ENCODE results near the gene BMP7.

Gene BMP7

GRCh38 chr20:57133926-57134650 lies 132.4 kb downstream of the BMP7 start:
- H3K27me3 ChIP-seq (ENCODE audit: control insufficient read depth in 3 of 3, insufficient read depth in 3 of 3, low read depth in 1 of 3, low read length in 3 of 3) = peaks cover 0 to 14% (median 3%) of the 10 kb centered on the region in 3 experiments

GRCh38 chr20:57131601-57132391 lies 134.6 kb downstream of the BMP7 start:
- Histone ChIP-seq H2BK12ac (ENCODE audit: low read length) (no peak overlapping the region), H3K9ac (ENCODE audit: low read depth, low read length, poor library complexity) (no peak overlapping the region), H2BK120ac (ENCODE audit: low read depth, low read length) (no peak overlapping the region), H4K91ac (ENCODE audit: low read depth, low read length, poor library complexity) (no peak overlapping the region), H2AFZ (ENCODE audit: low read length) (no peak overlapping the region), H3K14ac (ENCODE audit: low read length) (no peak overlapping the region), H2AK5ac (ENCODE audit: low read depth, low read length) (no peak overlapping the region), H3K9me3 (replicated peaks in 1 of 2; ENCODE audit: control insufficient read depth in 2 of 2, insufficient read depth in 1 of 2, low read depth in 1 of 2, low read length in 2 of 2) (no peaks in the 10 kb centered on the region), H4K8ac (ENCODE audit: low read depth, low read length) (no peak overlapping the region), H3K4ac (ENCODE audit: low read length) (no peak overlapping the region), H3K4me3 (ENCODE audit: low read length in 2 of 2) (no peak overlapping the region), H3K27me3 (ENCODE audit: control insufficient read depth in 3 of 3, insufficient read depth in 3 of 3, low read depth in 1 of 3, low read length in 3 of 3) (peaks cover 0 to 11% (median 3%) of the 10 kb centered on the region in 3 experiments), H3K23ac (ENCODE audit: low read depth, low read length, poor library complexity) (no peak overlapping the region), H2BK5ac (ENCODE audit: low read length) (no peak overlapping the region), H3K4me2 (ENCODE audit: insufficient read depth, low read length, poor library complexity, severe bottlenecking) (no peak overlapping the region), H3K18ac (ENCODE audit: low read length) (no peak overlapping the region), H3K27ac (replicated peaks; ENCODE audit: low read length) (no peak overlapping the region), H3K36me3 (replicated peaks in 1 of 2; ENCODE audit: control insufficient read depth in 2 of 2, insufficient read depth in 2 of 2, low read length in 2 of 2) (no peaks in the 10 kb centered on the region), H3K79me1 (ENCODE audit: low read depth, low read length) (no peaks in the 10 kb centered on the region), H3K4me1 (ENCODE audit: control insufficient read depth in 2 of 2, insufficient read depth in 1 of 2, low read depth in 1 of 2, low read length in 2 of 2) (peaks cover 0 to 14% of the 10 kb centered on the region in 2 donors), H2BK15ac (ENCODE audit: low read length) (no peak overlapping the region)
- WGBS, 2 donors (ENCODE audit: extremely low coverage in 2 of 2, insufficient read length in 2 of 2, insufficient replicate concordance in 1 of 2) = no CpG with 5 or more reads among the region's 13 CpGs
- DNase-seq (ENCODE audit: low spot score) = no peak

More at GRCh38 chr20:57133926-57134650, 132.4 kb downstream of the BMP7 start:
- Histone ChIP-seq H3K36me3 (replicated peaks in 1 of 2; ENCODE audit: control insufficient read depth in 2 of 2, insufficient read depth in 2 of 2, low read length in 2 of 2) (no peaks in the 10 kb centered on the region), H3K79me1 (ENCODE audit: low read depth, low read length) (no peaks in the 10 kb centered on the region), H3K4me2 (ENCODE audit: insufficient read depth, low read length, poor library complexity, severe bottlenecking) (no peak overlapping the region), H3K4me3 (ENCODE audit: low read length in 2 of 2) (no peak overlapping the region), H3K18ac (ENCODE audit: low read length) (no peak overlapping the region), H4K8ac (ENCODE audit: low read depth, low read length) (no peak overlapping the region), H3K23ac (ENCODE audit: low read depth, low read length, poor library complexity) (no peak overlapping the region), H2AK5ac (ENCODE audit: low read depth, low read length) (no peak overlapping the region), H2AFZ (ENCODE audit: low read length) (no peak overlapping the region), H2BK5ac (ENCODE audit: low read length) (no peak overlapping the region), H3K9ac (ENCODE audit: low read depth, low read length, poor library complexity) (no peak overlapping the region), H4K91ac (ENCODE audit: low read depth, low read length, poor library complexity) (no peak overlapping the region), H3K9me3 (replicated peaks in 1 of 2; ENCODE audit: control insufficient read depth in 2 of 2, insufficient read depth in 1 of 2, low read depth in 1 of 2, low read length in 2 of 2) (no peaks in the 10 kb centered on the region), H3K4ac (ENCODE audit: low read length) (no peak overlapping the region), H2BK15ac (ENCODE audit: low read length) (no peak overlapping the region), H3K4me1 (ENCODE audit: control insufficient read depth in 2 of 2, insufficient read depth in 1 of 2, low read depth in 1 of 2, low read length in 2 of 2) (no peaks in the 10 kb centered on the region), H3K27ac (replicated peaks; ENCODE audit: low read length) (no peak overlapping the region), H2BK120ac (ENCODE audit: low read depth, low read length) (no peak overlapping the region), H2BK12ac (ENCODE audit: low read length) (no peak overlapping the region), H3K14ac (ENCODE audit: low read length) (no peak overlapping the region)
- no CpG with 5 or more reads among the region's 14 CpGs for WGBS, 2 donors (ENCODE audit: extremely low coverage in 2 of 2, insufficient read length in 2 of 2, insufficient replicate concordance in 1 of 2)
- no peak for DNase-seq (ENCODE audit: low spot score)

GRCh38 chr20:57131077-57131476 lies 135.4 kb downstream of the BMP7 start:
- Histone ChIP-seq H3K4me3 (ENCODE audit: low read length in 2 of 2) (no peak overlapping the region), H3K14ac (ENCODE audit: low read length) (no peak overlapping the region), H2BK5ac (ENCODE audit: low read length) (no peak overlapping the region), H4K8ac (ENCODE audit: low read depth, low read length) (no peak overlapping the region), H3K9me3 (replicated peaks in 1 of 2; ENCODE audit: control insufficient read depth in 2 of 2, insufficient read depth in 1 of 2, low read depth in 1 of 2, low read length in 2 of 2) (no peaks in the 10 kb centered on the region), H3K27me3 (ENCODE audit: control insufficient read depth in 3 of 3, insufficient read depth in 3 of 3, low read depth in 1 of 3, low read length in 3 of 3) (peaks cover 0 to 11% (median 3%) of the 10 kb centered on the region in 3 experiments), H3K4me1 (ENCODE audit: control insufficient read depth in 2 of 2, insufficient read depth in 1 of 2, low read depth in 1 of 2, low read length in 2 of 2) (peaks cover 0 to 17% of the 10 kb centered on the region in 2 donors), H3K9ac (ENCODE audit: low read depth, low read length, poor library complexity) (no peak overlapping the region), H2AK5ac (ENCODE audit: low read depth, low read length) (no peak overlapping the region), H3K23ac (ENCODE audit: low read depth, low read length, poor library complexity) (no peak overlapping the region), H3K4me2 (ENCODE audit: insufficient read depth, low read length, poor library complexity, severe bottlenecking) (no peak overlapping the region), H2BK120ac (ENCODE audit: low read depth, low read length) (no peak overlapping the region), H3K27ac (replicated peaks; ENCODE audit: low read length) (no peak overlapping the region), H3K18ac (ENCODE audit: low read length) (no peak overlapping the region), H3K36me3 (replicated peaks in 1 of 2; ENCODE audit: control insufficient read depth in 2 of 2, insufficient read depth in 2 of 2, low read length in 2 of 2) (no peaks in the 10 kb centered on the region), H4K91ac (ENCODE audit: low read depth, low read length, poor library complexity) (no peak overlapping the region), H2AFZ (ENCODE audit: low read length) (no peak overlapping the region), H3K79me1 (ENCODE audit: low read depth, low read length) (no peaks in the 10 kb centered on the region), H3K4ac (ENCODE audit: low read length) (no peak overlapping the region), H2BK15ac (ENCODE audit: low read length) (no peak overlapping the region), H2BK12ac (ENCODE audit: low read length) (no peak overlapping the region)
- WGBS, 2 donors (ENCODE audit: extremely low coverage in 2 of 2, insufficient read length in 2 of 2, insufficient replicate concordance in 1 of 2) = no CpG with 5 or more reads among the region's 10 CpGs
- no peak for DNase-seq (ENCODE audit: low spot score)

- Histone ChIP-seq H2AK5ac (ENCODE audit: low read depth, low read length) (no peak overlapping the region), H3K9me3 (replicated peaks in 1 of 2; ENCODE audit: control insufficient read depth in 2 of 2, insufficient read depth in 1 of 2, low read depth in 1 of 2, low read length in 2 of 2) (no peaks in the 10 kb centered on the region), H2BK120ac (ENCODE audit: low read depth, low read length) (no peak overlapping the region), H3K79me1 (ENCODE audit: low read depth, low read length) (no peaks in the 10 kb centered on the region), H2BK15ac (ENCODE audit: low read length) (no peak overlapping the region), H3K27ac (replicated peaks; ENCODE audit: low read length) (no peak overlapping the region), H4K8ac (ENCODE audit: low read depth, low read length) (no peak overlapping the region), H3K18ac (ENCODE audit: low read length) (peak overlapping the region; percentile 21), H3K9ac (ENCODE audit: low read depth, low read length, poor library complexity) (no peak overlapping the region), H3K14ac (ENCODE audit: low read length) (no peak overlapping the region), H2BK12ac (ENCODE audit: low read length) (no peak overlapping the region), H3K27me3 (ENCODE audit: control insufficient read depth in 3 of 3, insufficient read depth in 3 of 3, low read depth in 1 of 3, low read length in 3 of 3) (peaks cover 0 to 18% (median 3%) of the 10 kb centered on the region in 3 experiments), H3K23ac (ENCODE audit: low read depth, low read length, poor library complexity) (no peak overlapping the region), H3K4ac (ENCODE audit: low read length) (no peak overlapping the region), H3K4me1 (ENCODE audit: control insufficient read depth in 2 of 2, insufficient read depth in 1 of 2, low read depth in 1 of 2, low read length in 2 of 2) (peaks cover 0 to 17% of the 10 kb centered on the region in 2 donors), H3K36me3 (replicated peaks in 1 of 2; ENCODE audit: control insufficient read depth in 2 of 2, insufficient read depth in 2 of 2, low read length in 2 of 2) (no peaks in the 10 kb centered on the region), H4K91ac (ENCODE audit: low read depth, low read length, poor library complexity) (no peak overlapping the region), H2AFZ (ENCODE audit: low read length) (no peak overlapping the region), H2BK5ac (ENCODE audit: low read length) (no peak overlapping the region), H3K4me3 (ENCODE audit: low read length in 2 of 2) (no peak overlapping the region), H3K4me2 (ENCODE audit: insufficient read depth, low read length, poor library complexity, severe bottlenecking) (no peak overlapping the region)
- DNase-seq (ENCODE audit: low spot score) = no peak
- WGBS, 2 donors (ENCODE audit: extremely low coverage in 2 of 2, insufficient read length in 2 of 2, insufficient replicate concordance in 1 of 2) = no CpG with 5 or more reads among the region's 13 CpGs
Measured at GRCh38 chr20:57130160-57130772, 136.2 kb downstream of the BMP7 start.

All from neuronal stem cell (in vitro differentiated cells).